Breast epithelium (tissue), 3 donors: Measurements from ENCODE around the gene ADAM12.

Experiments used
- CTCF ChIP-seq, 3 donors: fragments of 450-650 bp; IDR thresholded peaks; one replicate each; pipeline ENCODE4 v1.5.1; 2016 to 2017; ENCODE audit warnings: antibody characterized with exemption in 3 of 3, mild to moderate bottlenecking in 3 of 3, moderate library complexity in 3 of 3
- POLR2AphosphoS5 ChIP-seq, 3 donors: sonication (generic); formaldehyde crosslinking; IDR thresholded peaks; one replicate each; pipeline ENCODE4 v1.6.1; 2017; ENCODE audit warnings: antibody characterized with exemption in 3 of 3

DNA sequence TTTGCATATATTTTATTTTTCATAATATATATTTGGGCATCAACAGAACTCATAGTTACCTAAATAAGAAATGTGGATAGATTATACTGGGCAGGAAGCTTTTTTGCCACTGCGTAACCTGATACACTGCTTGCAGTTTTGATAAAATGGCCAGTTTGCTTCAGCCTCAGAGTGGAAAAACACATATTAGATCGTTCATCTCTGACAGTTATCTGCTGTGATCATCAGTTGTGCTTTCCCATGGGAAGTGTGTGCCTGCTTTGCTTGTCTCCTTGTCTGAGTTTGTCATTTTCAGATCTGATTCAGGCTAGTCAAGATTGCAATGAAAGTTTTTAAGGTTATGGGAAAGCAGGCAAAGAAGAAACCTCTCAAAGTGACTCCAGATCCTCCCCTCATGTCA is 54.0 kb downstream of the ADAM12 start:
- TF ChIP-seq CTCF (IDR thresholded peaks at IDR 0.05) (no peak), POLR2AphosphoS5 (IDR thresholded peaks at IDR 0.05) (no peak)
